ENCODE measurements around the gene FAM114A2. TPM values are rescaled to one million over a fixed set of nuclear protein-coding genes. Genes with fewer than 3 reads are reported as not detected.

FAM114A2 gene
- total RNA-seq (42.4 TPM), polyA plus RNA-seq (ENCODE audit: insufficient read depth in 1 of 8, insufficient read length in 8 of 8, low replicate concordance in 1 of 8) (10 to 100 TPM; 14.0 to 24.4 (median 17.7) TPM)
- long read RNA-seq, donor 1, full-length matches to known transcripts = 4 of 4 reads
- long read RNA-seq, donor 1, partial matches to known transcripts = 0 of 4 reads
- long read RNA-seq, donor 1, other reads (novel, unspliced or antisense) = 0 of 4 reads
- long read RNA-seq, donor 2 = 0 reads
- long read RNA-seq, donor 3, full-length matches to known transcripts = 10 of 10 reads
- long read RNA-seq, donor 3, partial matches to known transcripts = 0 of 10 reads
- long read RNA-seq, donor 3, other reads (novel, unspliced or antisense) = 0 of 10 reads
- long read RNA-seq, donor 4, partial matches to known transcripts = 0 of 1 reads
- long read RNA-seq, donor 4, other reads (novel, unspliced or antisense) = 0 of 1 reads
- long read RNA-seq, donor 5, full-length matches to known transcripts = 12 of 12 reads
- long read RNA-seq, donor 5, partial matches to known transcripts = 0 of 12 reads
- long read RNA-seq, donor 5, other reads (novel, unspliced or antisense) = 0 of 12 reads
- long read RNA-seq, donor 6, full-length matches to known transcripts = 3 of 3 reads
- long read RNA-seq, donor 6, partial matches to known transcripts = 0 of 3 reads
- long read RNA-seq, donor 6, other reads (novel, unspliced or antisense) = 0 of 3 reads
- long read RNA-seq, donor 7, full-length matches to known transcripts = 8 of 8 reads
- long read RNA-seq, donor 7, partial matches to known transcripts = 0 of 8 reads
- long read RNA-seq, donor 7, other reads (novel, unspliced or antisense) = 0 of 8 reads
- long read RNA-seq, donor 8, partial matches to known transcripts = 0 of 2 reads
- long read RNA-seq, donor 8, other reads (novel, unspliced or antisense) = 0 of 2 reads
- long read RNA-seq, donor 9, full-length matches to known transcripts = 3 of 3 reads
- long read RNA-seq, donor 9, partial matches to known transcripts = 0 of 3 reads
- long read RNA-seq, donor 9, other reads (novel, unspliced or antisense) = 0 of 3 reads
- long read RNA-seq, donor 10, full-length matches to known transcripts = 5 of 5 reads
- long read RNA-seq, donor 10, partial matches to known transcripts = 0 of 5 reads
- long read RNA-seq, donor 10, other reads (novel, unspliced or antisense) = 0 of 5 reads
- long read RNA-seq, donor 11, full-length matches to known transcripts = 10 of 10 reads
- long read RNA-seq, donor 11, partial matches to known transcripts = 0 of 10 reads
- long read RNA-seq, donor 11, other reads (novel, unspliced or antisense) = 0 of 10 reads

DNA sequence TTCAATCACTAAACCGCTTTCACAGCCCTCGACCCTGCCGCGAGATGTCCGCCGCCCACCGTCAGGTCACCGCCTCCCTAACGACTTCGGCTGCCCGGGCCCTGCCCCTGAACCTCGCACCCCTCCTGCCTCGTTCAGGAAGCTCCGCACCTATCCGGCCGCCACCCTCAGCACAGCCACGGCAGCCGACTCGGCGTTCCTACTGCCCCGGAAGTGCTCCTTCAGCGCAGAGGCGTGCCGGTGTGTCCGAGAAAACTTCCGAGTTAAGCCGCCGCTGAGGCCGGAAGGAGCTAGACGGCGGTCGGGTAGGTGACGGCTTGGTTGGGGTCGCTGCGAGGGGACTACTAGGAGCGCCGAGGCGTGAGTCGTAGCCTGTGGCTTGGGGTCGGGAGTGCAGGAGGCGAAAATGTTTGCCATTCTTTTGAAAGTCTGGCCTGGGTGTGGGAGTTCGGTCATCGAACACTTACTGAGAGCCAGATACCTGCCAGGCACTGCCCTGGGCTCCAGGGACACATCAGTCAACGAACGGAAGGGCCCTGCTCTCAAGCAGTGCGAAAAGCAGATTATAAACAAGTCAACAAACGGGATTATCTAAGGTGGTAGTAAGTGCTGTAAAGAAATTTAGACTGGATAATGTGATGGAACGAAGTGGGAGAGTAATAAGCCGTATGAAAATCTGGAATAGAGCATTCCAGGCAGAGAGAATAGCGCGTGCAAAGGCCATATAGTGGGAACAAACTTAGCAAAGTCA is at the start of gene FAM114A2, which contains the start of gene MFAP3:
Gene FAM114A2 (minus strand): TSS at position 204 of the 751 bp plus-strand sequence. CDS start 3,957 bp downstream, outside the sequence.
Gene MFAP3 (plus strand): TSS at position 261 of the 751 bp plus-strand sequence. CDS start 10,756 bp downstream, outside the sequence.
- peaks cover 8% of the 10 kb centered on the region for H3K4me1 ChIP-seq (ENCODE audit: control insufficient read depth, insufficient read depth, low read length)
- peak within 1 kb of the TSS; percentile 91 for H3K4me3 ChIP-seq (ENCODE audit: low read length)
- H3K27me3 ChIP-seq (ENCODE audit: control insufficient read depth, insufficient read depth, low read length) = no peaks in the 10 kb centered on the region
- no peaks in the 10 kb centered on the region for H3K36me3 ChIP-seq (ENCODE audit: control insufficient read depth, insufficient read depth, low read length)
- no peaks in the 10 kb centered on the region for H3K9me3 ChIP-seq (replicated peaks; ENCODE audit: control insufficient read depth, low read depth, low read length)
- DNase-seq = peak; percentile 94
- H3K27ac ChIP-seq (ENCODE audit: low read length) = peak within 1 kb of the TSS; percentile 96
- under 1% methylated on average over 46 of the region's 51 CpGs for WGBS (ENCODE audit: insufficient coverage)

DNA sequence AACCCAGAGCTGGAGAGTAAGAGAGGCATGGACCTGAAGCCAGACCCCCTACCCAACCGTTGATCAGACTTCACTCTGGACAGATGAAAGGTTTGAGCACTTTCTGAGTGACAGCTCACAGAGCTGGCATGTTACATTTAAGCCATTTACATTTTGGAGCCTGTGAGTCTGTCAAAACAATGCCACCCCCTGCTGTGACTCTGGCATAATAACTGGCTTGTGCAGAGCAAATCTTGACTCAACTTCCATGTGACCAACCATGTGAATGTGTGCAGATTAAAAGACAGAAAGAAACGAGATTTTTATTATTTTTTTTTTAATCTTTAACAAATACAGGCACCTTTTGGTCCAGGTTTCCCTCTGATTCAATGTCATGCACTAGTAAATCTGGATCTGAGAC is 48.5 kb upstream of the FAM114A2 start:
- 40% methylated on average over 1 of the region's 2 CpGs for WGBS (ENCODE audit: insufficient coverage)
- H3K9me3 ChIP-seq (replicated peaks; ENCODE audit: control insufficient read depth, low read depth, low read length) = no peaks in the 10 kb centered on the region
- no peaks in the 10 kb centered on the region for H3K27me3 ChIP-seq (ENCODE audit: control insufficient read depth, insufficient read depth, low read length)
- DNase-seq = no peak
- H3K4me1 ChIP-seq (ENCODE audit: control insufficient read depth, insufficient read depth, low read length) = peaks cover 21% of the 10 kb centered on the region
- peak overlapping the region; percentile 33 for H3K27ac ChIP-seq (ENCODE audit: low read length)
- no peaks in the 10 kb centered on the region for H3K36me3 ChIP-seq (ENCODE audit: control insufficient read depth, insufficient read depth, low read length)
- H3K4me3 ChIP-seq (ENCODE audit: low read length) = no peak overlapping the region

DNA sequence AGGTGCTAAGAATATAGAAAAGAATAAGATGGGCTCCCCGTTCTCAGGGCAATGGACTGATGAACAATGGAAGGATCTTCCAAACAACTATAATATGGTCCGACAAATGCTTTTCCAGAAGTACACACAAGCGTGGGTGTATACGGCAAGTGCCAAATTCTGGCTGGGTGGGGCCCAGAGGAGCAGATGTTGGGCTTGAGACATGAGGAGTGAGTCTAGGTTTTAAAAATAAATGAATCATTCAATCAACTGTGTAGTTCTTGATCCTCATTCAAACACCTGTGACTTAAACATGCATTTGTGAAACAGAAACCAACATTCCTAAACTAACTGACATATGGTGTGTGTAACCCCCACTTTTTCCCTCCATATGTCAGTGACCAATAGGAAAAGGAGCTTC is 47.9 kb upstream of the FAM114A2 start:
- peak; percentile 90 for DNase-seq
- H3K4me1 ChIP-seq (ENCODE audit: control insufficient read depth, insufficient read depth, low read length) = peaks cover 18% of the 10 kb centered on the region
- H3K27me3 ChIP-seq (ENCODE audit: control insufficient read depth, insufficient read depth, low read length) = no peaks in the 10 kb centered on the region
- H3K4me3 ChIP-seq (ENCODE audit: low read length) = no peak overlapping the region
- H3K9me3 ChIP-seq (replicated peaks; ENCODE audit: control insufficient read depth, low read depth, low read length) = no peaks in the 10 kb centered on the region
- no CpG with 5 or more reads among the region's 4 CpGs for WGBS (ENCODE audit: insufficient coverage)
- H3K36me3 ChIP-seq (ENCODE audit: control insufficient read depth, insufficient read depth, low read length) = no peaks in the 10 kb centered on the region
- H3K27ac ChIP-seq (ENCODE audit: low read length) = peak overlapping the region; percentile 57

DNA sequence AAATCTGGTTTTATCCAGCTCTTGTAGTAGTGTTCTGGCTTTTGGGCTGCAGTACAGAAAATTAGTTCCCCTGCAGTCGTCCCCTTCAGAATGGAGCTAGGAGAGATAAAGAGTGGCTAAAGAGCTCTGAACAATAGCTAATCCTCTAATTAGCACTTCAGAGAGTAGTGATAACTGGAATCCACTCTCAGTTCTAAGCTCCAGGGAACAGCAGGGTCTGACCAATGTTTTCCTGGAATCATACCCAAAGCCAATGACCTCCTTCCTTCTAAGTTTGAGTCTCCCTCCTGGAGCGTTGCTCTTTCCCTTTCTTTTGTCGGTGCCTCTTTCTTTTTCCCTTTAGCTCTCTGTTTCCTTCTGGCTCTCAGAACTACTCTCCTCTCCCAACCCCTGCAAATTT is 47.4 kb upstream of the FAM114A2 start:
- Histone ChIP-seq H3K36me3 (ENCODE audit: control insufficient read depth, insufficient read depth, low read length) (no peaks in the 10 kb centered on the region), H3K9me3 (replicated peaks; ENCODE audit: control insufficient read depth, low read depth, low read length) (no peaks in the 10 kb centered on the region), H3K27ac (ENCODE audit: low read length) (peak overlapping the region; percentile 57), H3K27me3 (ENCODE audit: control insufficient read depth, insufficient read depth, low read length) (no peaks in the 10 kb centered on the region), H3K4me3 (ENCODE audit: low read length) (no peak overlapping the region), H3K4me1 (ENCODE audit: control insufficient read depth, insufficient read depth, low read length) (peaks cover 19% of the 10 kb centered on the region)
- WGBS (ENCODE audit: insufficient coverage) = 17% methylated on average over 1 of the region's 3 CpGs
- peak; percentile 54 for DNase-seq

DNA sequence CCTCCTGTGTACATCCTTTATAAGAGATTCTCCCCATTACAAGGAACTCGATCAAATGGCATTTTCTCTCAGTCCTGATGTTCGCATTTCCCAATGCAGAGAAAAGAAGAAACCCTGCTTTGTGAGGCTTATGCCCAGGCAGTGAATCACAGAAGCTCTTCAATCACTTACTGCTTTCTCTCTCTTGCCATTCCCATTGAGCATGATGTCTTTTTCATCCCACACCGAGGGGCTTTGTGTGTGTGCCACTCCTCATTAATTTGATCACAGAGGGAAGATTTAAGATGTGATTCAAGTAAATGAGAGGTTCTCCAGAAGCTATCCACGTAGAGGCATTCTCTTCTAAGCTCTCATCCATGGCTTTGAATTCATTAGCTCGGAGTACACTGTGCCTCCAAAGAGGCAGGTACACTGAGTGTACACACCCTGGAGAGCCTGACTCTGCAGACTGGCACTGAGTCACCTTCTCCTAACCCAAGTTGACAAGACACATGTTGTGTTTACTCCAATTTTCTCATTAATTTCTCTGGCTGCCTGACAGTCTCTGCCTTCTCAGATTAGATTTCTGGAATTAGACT is 45.4 kb upstream of the FAM114A2 start:
- WGBS (ENCODE audit: insufficient coverage) = 90% methylated on average over 4 of the region's 5 CpGs
- Histone ChIP-seq H3K27ac (ENCODE audit: low read length) (no peak overlapping the region), H3K27me3 (ENCODE audit: control insufficient read depth, insufficient read depth, low read length) (no peaks in the 10 kb centered on the region)

DNA sequence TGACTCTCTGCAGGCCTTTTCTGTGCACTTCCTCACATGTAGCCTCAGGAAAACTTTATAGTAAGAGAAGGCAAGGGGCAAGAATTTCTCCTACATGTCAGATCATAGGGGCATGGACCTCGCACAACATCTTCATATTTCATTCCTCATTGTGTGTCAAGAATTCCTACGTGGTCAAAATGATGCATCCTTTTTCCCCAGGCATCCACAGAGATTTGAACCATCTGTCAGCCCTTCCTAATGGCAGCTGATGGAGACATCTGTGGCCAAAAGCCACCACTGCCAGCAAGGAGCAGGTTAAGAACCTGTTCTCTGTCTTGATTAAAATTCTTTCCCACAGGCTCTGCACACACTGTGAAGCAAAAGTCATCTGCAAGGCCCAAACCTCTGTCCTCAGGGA is 42.5 kb upstream of the FAM114A2 start:
- no peaks in the 10 kb centered on the region for H3K36me3 ChIP-seq (ENCODE audit: control insufficient read depth, insufficient read depth, low read length)
- WGBS (ENCODE audit: insufficient coverage) = 65% methylated on average over 2 of the region's 2 CpGs
- H3K27me3 ChIP-seq (ENCODE audit: control insufficient read depth, insufficient read depth, low read length) = no peaks in the 10 kb centered on the region
- H3K27ac ChIP-seq (ENCODE audit: low read length) = no peak overlapping the region
- H3K4me1 ChIP-seq (ENCODE audit: control insufficient read depth, insufficient read depth, low read length) = peaks cover 28% of the 10 kb centered on the region
- no peak for DNase-seq
- H3K4me3 ChIP-seq (ENCODE audit: low read length) = no peak overlapping the region
- no peaks in the 10 kb centered on the region for H3K9me3 ChIP-seq (replicated peaks; ENCODE audit: control insufficient read depth, low read depth, low read length)

More for the DNA sequence above, 45.4 kb upstream of the FAM114A2 start:
- Histone ChIP-seq H3K4me1 (ENCODE audit: control insufficient read depth, insufficient read depth, low read length) (peaks cover 24% of the 10 kb centered on the region), H3K4me3 (ENCODE audit: low read length) (no peak overlapping the region), H3K9me3 (replicated peaks; ENCODE audit: control insufficient read depth, low read depth, low read length) (no peaks in the 10 kb centered on the region), H3K36me3 (ENCODE audit: control insufficient read depth, insufficient read depth, low read length) (no peaks in the 10 kb centered on the region)
- DNase-seq = no peak

DNA sequence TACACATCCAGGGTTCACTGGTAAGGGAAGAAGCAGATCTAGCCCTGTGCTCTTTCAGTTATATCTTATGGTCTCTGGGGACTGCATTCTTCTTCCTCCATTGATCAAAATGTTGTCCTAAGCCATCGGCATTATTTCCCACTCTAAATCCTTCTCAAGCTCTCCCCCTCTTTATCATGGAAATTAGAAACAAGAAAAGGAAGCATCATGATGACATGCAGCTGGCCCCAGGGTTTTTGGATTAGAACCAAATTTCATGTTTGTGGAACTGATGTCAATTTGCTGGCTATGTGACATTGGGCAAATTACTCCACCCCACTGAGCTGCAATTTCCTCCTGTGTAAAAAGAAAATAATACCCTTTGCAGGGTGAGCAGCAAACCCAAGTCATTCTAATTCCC is 39.6 kb upstream of the FAM114A2 start:
- Histone ChIP-seq H3K4me3 (ENCODE audit: low read length) (no peak overlapping the region), H3K27ac (ENCODE audit: low read length) (no peak overlapping the region), H3K4me1 (ENCODE audit: control insufficient read depth, insufficient read depth, low read length) (peaks cover 23% of the 10 kb centered on the region), H3K27me3 (ENCODE audit: control insufficient read depth, insufficient read depth, low read length) (no peaks in the 10 kb centered on the region), H3K9me3 (replicated peaks; ENCODE audit: control insufficient read depth, low read depth, low read length) (no peaks in the 10 kb centered on the region), H3K36me3 (ENCODE audit: control insufficient read depth, insufficient read depth, low read length) (no peaks in the 10 kb centered on the region)
- no CpG with 5 or more reads among the region's 1 CpG for WGBS (ENCODE audit: insufficient coverage)
- DNase-seq = peak; percentile 52

DNA sequence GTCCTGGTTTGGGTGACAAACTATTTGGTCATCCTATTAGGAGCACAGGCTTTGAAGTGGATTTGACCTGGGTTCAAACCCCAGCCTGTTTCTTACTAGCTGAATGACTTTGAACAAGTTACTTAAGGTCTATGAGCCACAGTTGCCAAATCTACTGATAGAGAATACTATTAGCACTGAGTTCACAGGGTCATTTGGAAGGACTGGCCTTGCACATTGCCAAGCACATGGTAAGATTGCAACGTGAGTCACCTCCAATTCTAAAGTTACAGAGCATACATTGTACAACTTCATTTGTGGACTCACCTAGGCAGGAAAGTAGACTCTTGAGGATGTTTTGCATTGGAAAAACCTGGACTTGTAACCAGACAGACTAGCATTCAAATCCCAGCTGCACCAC is 39.0 kb upstream of the FAM114A2 start:
- no peak for DNase-seq
- H3K4me3 ChIP-seq (ENCODE audit: low read length) = no peak overlapping the region
- no peaks in the 10 kb centered on the region for H3K9me3 ChIP-seq (replicated peaks; ENCODE audit: control insufficient read depth, low read depth, low read length)
- peaks cover 25% of the 10 kb centered on the region for H3K4me1 ChIP-seq (ENCODE audit: control insufficient read depth, insufficient read depth, low read length)
- WGBS (ENCODE audit: insufficient coverage) = no CpG with 5 or more reads among the region's 1 CpG
- no peaks in the 10 kb centered on the region for H3K27me3 ChIP-seq (ENCODE audit: control insufficient read depth, insufficient read depth, low read length)
- no peaks in the 10 kb centered on the region for H3K36me3 ChIP-seq (ENCODE audit: control insufficient read depth, insufficient read depth, low read length)
- H3K27ac ChIP-seq (ENCODE audit: low read length) = no peak overlapping the region

Measured in muscle of leg (tissue), 16 donors.